Activated T-helper 1 cell treated with anti-CD3 and anti-CD28 coated beads, Interleukin-2, amount 50 U/mL, for 16 hours (primary cell): ENCODE data around the gene USB1.
A peak's percentile ranks its signal among the peaks of the same experiment; 100 is the strongest.
"Not testable (repeated sequence)": the region's sequence is repeated elsewhere in the genome, so short reads cannot be mapped to it uniquely, and the experiment has no call there.

ENCODE experiments used
- DNase-seq, 2 donors: peaks; one replicate each; pipeline ENCODE4 v3.0.0-alpha.2; 2020; ENCODE audit warnings: low read depth in 1 of 2, low spot score in 1 of 2

The USB1 gene

GRCh38 chr16:57994361-57994760 lies 6.8 kb upstream of the USB1 start:
- DNase-seq, result no peak

- DNase-seq, result no peak
Observed at GRCh38 chr16:57994778-57995177, 6.4 kb upstream of the USB1 start.

GRCh38 chr16:57995721-57996405 lies 5.3 kb upstream of the USB1 start:
- DNase-seq, result no peak

GRCh38 chr16:57996406-57997175 lies 4.6 kb upstream of the USB1 start:
- no peak for DNase-seq

- no peak for DNase-seq
Observed at GRCh38 chr16:57997176-57997527, 4.1 kb upstream of the USB1 start.

GRCh38 chr16:57997528-57998265 lies 3.5 kb upstream of the USB1 start:
- DNase-seq, result no peak

GRCh38 chr16:57998486-57998885 lies 2.7 kb upstream of the USB1 start:
- peak in 1 of 2 donors; percentile 33 for DNase-seq

- DNase-seq, result no peak
Observed at GRCh38 chr16:57998992-57999365, 2.2 kb upstream of the USB1 start.

GRCh38 chr16:57999366-57999970 lies 1.7 kb upstream of the USB1 start:
- no peak for DNase-seq

- DNase-seq, result no peak
Observed at GRCh38 chr16:57999971-58000705, 1.1 kb upstream of the USB1 start, which contains the start of gene ZNF319. ZNF319 (minus strand) TSS chr16:58000672; CDS start chr16:57998265, 2,407 bp downstream.

GRCh38 chr16:58001781-58002415 lies 691 bp downstream of the USB1 start:
- DNase-seq, result no peak

- DNase-seq, result no peak
Observed at GRCh38 chr16:58002416-58002800, 1.2 kb downstream of the USB1 start.

- no peak for DNase-seq
Observed at GRCh38 chr16:58002936-58003335, 1.7 kb downstream of the USB1 start.

- DNase-seq, result not testable (repeated sequence)
Observed at GRCh38 chr16:58004736-58005135, 3.5 kb downstream of the USB1 start.

GRCh38 chr16:58009856-58010416 lies 8.7 kb downstream of the USB1 start:
- DNase-seq, result no peak

GRCh38 chr16:58010886-58011285 lies 9.7 kb downstream of the USB1 start:
- DNase-seq, result no peak

GRCh38 chr16:58011652-58012051 lies 10.4 kb downstream of the USB1 start:
- DNase-seq, result no peak

- DNase-seq, result no peak
Observed at GRCh38 chr16:58012481-58012880, 11.3 kb downstream of the USB1 start.

- DNase-seq, result no peak
Observed at GRCh38 chr16:58013201-58013956, 12.2 kb downstream of the USB1 start.
